Adipocyte (in vitro differentiated cells): ENCODE data around the gene GSTA1.
A peak's percentile ranks its signal among the peaks of the same experiment; 100 is the strongest.
"Not testable (repeated sequence)": the region's sequence is repeated elsewhere in the genome, so short reads cannot be mapped to it uniquely, and the experiment has no call there.

Source experiments
- DNase-seq: peaks from one replicate; pipeline ENCODE4 v3.0.0-alpha.2; 2015; ENCODE audit warnings: low read depth
- H3K27me3 ChIP-seq: replicated peaks from 2 replicates; pipeline ENCODE4 v1.7.0; 2013; ENCODE audit warnings: mild to moderate bottlenecking, low read length, moderate library complexity; ENCODE audit not compliant: control insufficient read depth, insufficient read depth
- H3K36me3 ChIP-seq: 2 replicates; pipeline ENCODE4 v1.7.0; 2013; ENCODE audit warnings: low read length, mild to moderate bottlenecking, moderate library complexity; ENCODE audit not compliant: control insufficient read depth, insufficient read depth, severe bottlenecking
- H3K4me1 ChIP-seq: 2 replicates; pipeline ENCODE4 v1.7.0; 2013; ENCODE audit warnings: mild to moderate bottlenecking, low read length, moderate library complexity; ENCODE audit not compliant: control insufficient read depth, insufficient read depth
- H3K4me3 ChIP-seq: 2 replicates; pipeline ENCODE4 v1.7.0; 2013; ENCODE audit warnings: mild to moderate bottlenecking, low read length, moderate library complexity
- H3K9ac ChIP-seq: 2 replicates; pipeline ENCODE4 v1.7.0; 2013; ENCODE audit warnings: mild to moderate bottlenecking, low read length, moderate library complexity
- H3K9me3 ChIP-seq: 2 replicates; pipeline ENCODE4 v1.7.0; 2013; ENCODE audit warnings: mild to moderate bottlenecking, low read length, moderate library complexity; ENCODE audit not compliant: control insufficient read depth

The GSTA1 gene

DNA sequence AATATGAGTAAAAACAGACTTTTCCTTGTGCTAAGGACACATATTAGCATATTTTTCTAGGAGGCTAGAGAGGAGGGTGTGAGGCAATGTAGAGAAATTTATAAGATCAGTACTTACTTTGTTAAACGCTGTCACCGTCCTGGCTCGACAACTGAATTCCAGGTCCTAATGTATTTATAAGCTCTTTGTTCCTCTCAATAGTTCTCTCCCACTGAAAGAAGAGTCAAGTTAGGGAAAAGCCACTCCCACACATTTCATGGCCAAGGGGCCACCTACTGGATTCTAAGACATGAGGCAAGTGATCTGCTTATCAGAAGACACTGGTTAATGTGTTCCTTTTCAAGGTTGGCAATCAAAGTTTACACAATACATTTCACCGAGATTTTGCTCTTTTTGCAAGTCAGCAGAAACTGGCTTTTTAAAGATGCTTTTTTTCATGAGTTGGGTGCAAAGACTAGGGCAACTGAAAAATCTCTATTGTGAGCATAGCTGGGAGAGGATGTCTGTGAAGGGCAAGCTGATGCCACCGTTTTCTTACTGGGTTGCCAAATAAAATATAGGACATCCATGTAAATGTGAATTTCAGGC lies at the start of gene GSTA1:
Gene GSTA1 (minus strand): TSS at position 149 of the 588 bp plus-strand sequence. CDS start 4,549 bp downstream, outside the sequence.
- not testable (repeated sequence) for H3K36me3 ChIP-seq, H3K4me3 ChIP-seq, DNase-seq, H3K27me3 ChIP-seq, H3K9me3 ChIP-seq, H3K9ac ChIP-seq
- peaks cover 13% of the 10 kb centered on the region for H3K4me1 ChIP-seq

DNA sequence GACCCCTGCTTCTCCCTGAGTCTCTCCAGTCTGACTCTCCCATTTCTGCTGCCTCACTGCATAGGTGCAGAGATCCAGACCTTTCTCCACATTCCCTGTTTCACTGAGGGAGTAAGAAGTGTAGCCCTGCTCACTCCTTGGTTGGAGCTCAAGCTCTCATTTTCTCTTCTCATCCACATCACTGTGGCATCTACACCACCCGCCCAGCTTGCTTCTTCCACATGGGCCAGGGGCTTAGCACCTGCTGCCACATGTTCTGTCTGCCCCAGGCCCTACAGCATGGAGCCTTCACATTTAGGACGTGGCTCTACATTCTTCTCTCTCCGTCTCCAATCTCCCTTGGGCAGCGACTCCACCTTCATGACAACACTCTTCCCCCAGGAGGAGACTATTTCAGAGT lies 45.5 kb upstream of the GSTA1 start:
- H3K9me3 ChIP-seq, result peaks cover 22% of the 10 kb centered on the region
- no peaks in the 10 kb centered on the region for H3K4me1 ChIP-seq
- peaks cover 5% of the 10 kb centered on the region for H3K27me3 ChIP-seq
- H3K36me3 ChIP-seq, result no peaks in the 10 kb centered on the region
- DNase-seq, result no peak
- no peak overlapping the region for H3K4me3 ChIP-seq
- no peak overlapping the region for H3K9ac ChIP-seq

DNA sequence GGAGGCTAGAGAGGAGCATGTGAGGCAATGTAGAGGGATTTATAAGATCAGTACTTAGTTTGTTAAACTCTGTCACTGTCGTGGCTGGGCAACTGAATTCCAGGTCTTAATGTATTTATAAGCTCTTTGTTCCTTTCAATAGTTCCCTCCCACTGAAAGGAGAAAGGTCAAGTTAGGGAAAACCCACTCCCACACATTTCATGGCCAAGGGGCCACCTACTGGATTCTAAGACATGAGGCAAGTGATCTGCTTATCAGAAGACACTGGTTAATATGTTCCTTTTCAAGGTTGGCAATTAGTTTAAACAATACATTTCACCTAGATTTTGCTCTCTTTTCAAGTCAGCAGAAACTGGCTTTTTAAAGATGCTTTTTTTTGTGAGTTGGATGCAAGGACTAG lies 42.4 kb upstream of the GSTA1 start:
- H3K4me3 ChIP-seq, result no peak overlapping the region
- DNase-seq, result no peak
- peaks cover 22% of the 10 kb centered on the region for H3K9me3 ChIP-seq
- peaks cover 5% of the 10 kb centered on the region for H3K27me3 ChIP-seq
- H3K4me1 ChIP-seq, result no peaks in the 10 kb centered on the region
- H3K36me3 ChIP-seq, result no peaks in the 10 kb centered on the region
- H3K9ac ChIP-seq, result no peak overlapping the region

DNA sequence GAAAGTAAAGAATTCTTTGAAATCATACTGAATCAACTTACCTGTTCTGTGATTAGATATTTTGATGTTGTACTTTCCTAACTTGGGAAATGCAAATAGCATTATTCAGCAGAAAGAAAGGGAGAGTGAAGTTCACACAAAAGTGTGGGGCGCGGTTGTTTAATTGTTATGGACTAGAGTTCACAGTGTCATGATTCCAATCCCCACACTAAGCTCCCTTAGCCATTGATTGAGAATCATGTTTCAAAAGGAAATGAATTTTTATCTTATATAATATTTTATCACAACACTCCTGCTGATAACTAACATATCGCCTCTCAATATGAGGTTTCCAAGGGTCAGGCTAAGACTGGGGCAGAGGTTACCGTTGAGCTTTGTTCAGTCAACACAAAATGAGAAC lies 40.0 kb upstream of the GSTA1 start:
- Histone ChIP-seq H3K4me3 (no peak overlapping the region), H3K9me3 (peaks cover 9% of the 10 kb centered on the region), H3K4me1 (no peaks in the 10 kb centered on the region), H3K27me3 (no peaks in the 10 kb centered on the region), H3K36me3 (no peaks in the 10 kb centered on the region), H3K9ac (no peak overlapping the region)
- DNase-seq, result no peak

DNA sequence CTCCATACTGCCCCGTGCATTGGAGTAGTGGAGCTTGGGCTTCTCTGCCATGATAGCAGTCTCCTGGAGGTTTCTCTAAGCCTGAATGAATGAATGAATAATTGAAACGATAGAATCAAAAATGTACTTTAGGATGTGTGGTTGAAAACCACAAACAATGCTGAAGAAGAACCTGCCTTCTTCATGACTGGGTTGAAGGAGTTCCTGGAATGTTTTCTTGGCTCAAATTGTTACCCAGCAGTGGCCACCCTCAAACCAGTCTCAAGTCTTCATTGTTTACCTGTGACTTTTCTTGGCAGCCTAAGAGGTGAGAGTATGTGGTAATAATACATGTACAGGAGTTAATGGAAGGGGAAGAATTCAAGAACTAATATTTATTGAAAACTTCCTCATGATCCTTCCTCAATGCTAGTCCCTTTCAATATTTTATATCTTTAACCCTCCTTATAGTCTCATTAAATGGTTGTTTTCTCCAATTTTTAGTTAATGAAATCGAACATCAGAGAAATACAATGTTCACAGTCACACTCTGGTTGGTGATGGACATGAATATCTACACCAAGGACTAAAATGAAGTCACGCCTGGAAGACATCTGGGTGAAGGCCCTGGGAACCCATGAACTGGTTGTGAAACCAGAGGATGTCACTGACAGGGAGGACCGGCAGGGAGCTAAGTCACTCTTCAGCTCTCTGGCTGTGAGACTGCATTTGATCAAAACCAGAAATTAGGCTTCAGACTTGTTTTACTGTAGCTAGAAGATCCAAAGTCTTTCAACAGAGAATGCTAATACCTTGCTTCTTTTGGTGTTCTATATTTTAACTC lies 37.4 kb upstream of the GSTA1 start, which contains the start of gene GSTA5:
Gene GSTA5 (minus strand): TSS at position 51 of the 823 bp plus-strand sequence.
- DNase-seq, result no peak
- no peaks in the 10 kb centered on the region for H3K4me1 ChIP-seq
- no peaks in the 10 kb centered on the region for H3K27me3 ChIP-seq
- H3K9me3 ChIP-seq, result no peaks in the 10 kb centered on the region
- no peaks in the 10 kb centered on the region for H3K36me3 ChIP-seq
- H3K4me3 ChIP-seq, result no peak within 1 kb of the TSS
- no peak within 1 kb of the TSS for H3K9ac ChIP-seq

DNA sequence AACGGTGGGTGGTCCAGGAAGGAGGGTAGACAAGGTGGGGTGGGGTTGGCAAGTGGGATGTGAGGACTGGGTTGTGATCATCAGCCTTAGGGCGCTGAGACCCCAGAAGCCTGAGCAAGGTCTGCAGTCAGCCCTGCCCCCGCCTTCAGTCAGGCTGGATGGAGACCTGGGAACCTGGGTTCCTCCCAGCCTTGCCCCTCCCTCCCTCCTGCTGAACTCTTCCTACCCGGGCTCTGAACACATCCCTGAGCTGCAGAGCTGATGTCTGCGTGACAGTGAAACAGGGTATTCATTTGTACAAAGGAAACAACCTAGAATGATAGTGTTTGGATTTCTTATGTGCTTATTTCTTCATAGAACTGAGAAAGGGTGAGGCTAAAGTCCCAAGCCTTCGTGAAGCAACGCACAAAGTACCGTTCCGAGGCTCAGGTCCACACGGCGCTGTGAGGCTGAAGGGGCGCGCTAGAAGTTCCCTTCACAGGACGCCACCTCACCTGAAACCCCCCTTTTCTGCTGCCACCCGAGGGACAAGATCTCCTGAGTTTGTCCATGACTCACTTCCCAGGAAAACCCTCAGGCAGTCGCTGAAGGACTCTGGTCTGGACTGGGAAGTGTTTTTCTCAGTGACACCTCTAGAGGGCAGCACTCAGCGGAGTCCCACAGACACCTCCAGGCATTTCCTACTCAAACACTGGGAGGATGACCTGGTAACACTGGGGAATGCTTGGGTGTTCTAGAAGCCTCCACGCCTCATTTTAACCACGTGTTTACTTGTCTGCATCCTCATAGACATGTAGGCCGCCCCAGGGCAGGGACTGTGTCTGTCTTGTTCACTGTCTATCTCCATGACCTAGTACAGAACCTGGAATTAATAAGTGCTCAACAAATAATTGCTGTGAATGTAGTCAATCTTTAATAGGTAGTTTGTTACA lies 35.8 kb upstream of the GSTA1 start:
- peaks cover 9% of the 10 kb centered on the region for H3K4me1 ChIP-seq
- no peaks in the 10 kb centered on the region for H3K9me3 ChIP-seq
- H3K36me3 ChIP-seq, result no peaks in the 10 kb centered on the region
- no peak overlapping the region for H3K9ac ChIP-seq
- DNase-seq, result peak; percentile 59
- H3K4me3 ChIP-seq, result no peak overlapping the region
- H3K27me3 ChIP-seq, result no peaks in the 10 kb centered on the region

DNA sequence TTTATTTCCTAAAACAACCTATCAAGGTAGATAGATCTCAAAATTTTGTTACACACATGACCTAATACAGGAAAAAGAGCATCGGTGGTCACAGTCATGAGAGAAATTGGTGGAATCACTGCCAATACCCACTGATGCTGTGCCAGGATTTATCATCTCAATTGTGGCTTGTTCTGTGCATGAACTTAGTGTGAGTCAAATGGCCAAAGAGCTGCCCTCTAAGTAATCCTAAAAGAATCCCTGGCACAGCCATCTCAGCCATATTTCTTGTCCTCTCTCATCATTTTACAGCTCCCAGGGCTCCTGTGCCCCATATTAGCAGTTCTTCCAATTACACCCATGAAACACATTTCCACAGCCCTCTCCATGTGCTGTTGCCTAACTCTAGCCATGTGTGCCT lies 30.9 kb upstream of the GSTA1 start:
- H3K9me3 ChIP-seq, result no peaks in the 10 kb centered on the region
- H3K36me3 ChIP-seq, result no peaks in the 10 kb centered on the region
- peaks cover 13% of the 10 kb centered on the region for H3K4me1 ChIP-seq
- no peaks in the 10 kb centered on the region for H3K27me3 ChIP-seq
- no peak overlapping the region for H3K4me3 ChIP-seq
- no peak overlapping the region for H3K9ac ChIP-seq
- DNase-seq, result no peak

DNA sequence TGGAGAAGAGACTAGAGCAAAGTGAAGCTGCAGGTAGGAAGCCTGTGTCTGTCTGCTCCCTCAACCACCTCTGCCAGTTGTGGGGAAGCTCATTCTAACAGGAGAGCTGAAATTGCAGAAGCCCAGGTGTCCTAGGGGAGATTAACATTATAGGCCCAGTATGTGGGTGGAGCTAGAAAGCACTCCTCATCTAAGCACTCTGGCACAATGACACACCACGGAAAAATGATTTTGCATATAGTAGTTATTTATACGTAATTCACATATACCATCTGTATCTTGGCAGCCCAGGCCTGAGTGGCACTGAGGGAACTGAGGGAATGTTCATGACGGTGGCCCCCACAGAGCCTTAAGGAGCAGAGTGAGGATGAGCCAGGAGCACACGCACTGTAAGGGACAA lies 27.3 kb upstream of the GSTA1 start:
- not testable (repeated sequence) for H3K27me3 ChIP-seq, DNase-seq, H3K9me3 ChIP-seq, H3K9ac ChIP-seq, H3K36me3 ChIP-seq, H3K4me3 ChIP-seq
- H3K4me1 ChIP-seq, result peaks cover 13% of the 10 kb centered on the region

DNA sequence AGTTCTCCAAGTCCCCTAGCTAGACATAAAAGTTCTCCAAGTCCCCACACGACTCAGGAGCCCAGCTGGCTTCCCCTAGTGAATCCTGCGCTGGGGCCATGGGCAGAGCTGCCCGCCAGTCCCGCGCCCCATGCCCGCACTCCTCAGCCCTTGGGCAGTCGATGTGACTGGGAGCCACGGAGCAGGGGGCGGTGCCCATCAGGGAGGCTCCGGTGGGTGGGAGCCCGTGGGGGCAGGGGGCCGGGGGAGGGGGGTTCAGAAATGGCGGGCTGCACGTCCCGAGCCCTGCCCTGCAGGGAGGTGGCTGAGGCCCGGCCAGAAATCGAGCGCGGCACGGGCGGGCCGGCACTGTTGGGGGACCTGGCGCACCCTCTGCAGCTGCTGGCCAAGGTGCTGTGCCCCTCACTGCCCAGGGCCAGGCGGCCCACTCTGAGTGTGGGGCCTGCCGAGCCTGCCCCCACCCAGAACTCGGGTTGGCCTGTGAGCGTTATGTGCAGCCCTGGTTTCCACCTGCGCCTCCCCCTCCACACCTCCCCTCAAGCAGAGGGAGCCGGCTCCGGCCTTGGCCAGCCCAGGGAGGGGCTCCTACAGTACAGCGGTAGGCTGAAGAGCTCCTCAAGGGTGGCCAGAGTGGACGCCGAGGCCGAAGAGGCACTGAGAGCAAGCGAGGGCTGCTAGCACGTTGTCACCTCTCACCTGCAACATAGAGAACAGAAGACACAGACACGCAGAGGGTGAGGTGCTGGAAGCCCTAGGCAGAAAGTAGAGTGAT lies 25.6 kb upstream of the GSTA1 start:
- Histone ChIP-seq H3K27me3 (no peaks in the 10 kb centered on the region), H3K36me3 (no peaks in the 10 kb centered on the region), H3K4me1 (peaks cover 2% of the 10 kb centered on the region), H3K4me3 (no peak overlapping the region), H3K9ac (no peak overlapping the region), H3K9me3 (no peaks in the 10 kb centered on the region)
- DNase-seq, result no peak

DNA sequence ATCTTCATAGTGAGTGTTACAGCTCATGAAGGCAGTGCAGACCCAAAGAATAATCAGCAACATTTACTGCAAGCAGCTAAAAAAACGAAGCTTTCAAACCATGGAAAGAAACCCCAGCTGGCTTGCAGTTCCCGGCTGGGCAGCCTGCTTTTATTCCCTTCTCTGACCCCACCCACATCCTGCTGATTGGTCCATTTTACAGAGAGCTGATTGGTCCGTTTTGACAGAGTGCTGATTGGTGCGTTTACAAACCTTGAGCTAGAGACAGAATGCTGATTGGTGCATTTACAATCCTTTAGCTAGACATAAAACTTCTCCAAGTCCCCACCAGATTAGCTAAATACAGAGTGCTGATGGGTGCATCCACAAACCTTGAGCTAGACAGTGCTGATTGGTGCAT lies 25.0 kb upstream of the GSTA1 start:
- not testable (repeated sequence) for DNase-seq, H3K4me1 ChIP-seq, H3K4me3 ChIP-seq, H3K27me3 ChIP-seq, H3K9ac ChIP-seq, H3K9me3 ChIP-seq, H3K36me3 ChIP-seq
